Testis (tissue), 2 donors: ENCODE results near the gene NKIRAS2.

Experiments used
- POLR2A ChIP-seq: fragments of 450-650 bp; IDR thresholded peaks from one replicate; pipeline ENCODE4 v1.6.1; 2017; ENCODE audit warnings: antibody characterized with exemption, mild to moderate bottlenecking, moderate library complexity
- TF ChIP-seq, protein P1 (sequence below), 3 experiments: fragments of 450-650 bp in 2 of 3; fragments of 200-600 bp in 1 of 3; sonication (generic) in 1 of 3; IDR thresholded peaks; one replicate each; pipeline ENCODE4 v1.5.1; 2016 to 2019; ENCODE audit warnings: antibody characterized with exemption in 3 of 3, mild to moderate bottlenecking in 2 of 3, moderate library complexity in 1 of 3

GRCh38 chr17:42027961-42028790 lies 8.3 kb downstream of the NKIRAS2 start:
- no peak for TF ChIP-seq POLR2A
- TF ChIP-seq, protein P1, sequence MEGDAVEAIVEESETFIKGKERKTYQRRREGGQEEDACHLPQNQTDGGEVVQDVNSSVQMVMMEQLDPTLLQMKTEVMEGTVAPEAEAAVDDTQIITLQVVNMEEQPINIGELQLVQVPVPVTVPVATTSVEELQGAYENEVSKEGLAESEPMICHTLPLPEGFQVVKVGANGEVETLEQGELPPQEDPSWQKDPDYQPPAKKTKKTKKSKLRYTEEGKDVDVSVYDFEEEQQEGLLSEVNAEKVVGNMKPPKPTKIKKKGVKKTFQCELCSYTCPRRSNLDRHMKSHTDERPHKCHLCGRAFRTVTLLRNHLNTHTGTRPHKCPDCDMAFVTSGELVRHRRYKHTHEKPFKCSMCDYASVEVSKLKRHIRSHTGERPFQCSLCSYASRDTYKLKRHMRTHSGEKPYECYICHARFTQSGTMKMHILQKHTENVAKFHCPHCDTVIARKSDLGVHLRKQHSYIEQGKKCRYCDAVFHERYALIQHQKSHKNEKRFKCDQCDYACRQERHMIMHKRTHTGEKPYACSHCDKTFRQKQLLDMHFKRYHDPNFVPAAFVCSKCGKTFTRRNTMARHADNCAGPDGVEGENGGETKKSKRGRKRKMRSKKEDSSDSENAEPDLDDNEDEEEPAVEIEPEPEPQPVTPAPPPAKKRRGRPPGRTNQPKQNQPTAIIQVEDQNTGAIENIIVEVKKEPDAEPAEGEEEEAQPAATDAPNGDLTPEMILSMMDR (IDR thresholded peaks at IDR 0.05): no peak
